DOHH2 (cell line): ENCODE results near the gene SNX3.
"Not testable (repeated sequence)": the region's sequence is repeated elsewhere in the genome, so short reads cannot be mapped to it uniquely, and the experiment has no call there.

Experiments
- H3F3A ChIP-seq: fragments of 200-600 bp; sonication (generic), shearing (Covaris generic); 2 replicates; pipeline ENCODE4 v1.6.0; 2016; ENCODE audit warnings: antibody characterized with exemption, mild to moderate bottlenecking; ENCODE audit not compliant: control insufficient read depth, insufficient read depth
- H3K27ac ChIP-seq: fragments of 200-600 bp; sonication (generic); 2 replicates; pipeline ENCODE4 v1.5.1; 2014; ENCODE audit warnings: low read depth, mild to moderate bottlenecking, low read length, moderate library complexity
- H3K27me3 ChIP-seq: fragments of 200-600 bp; sonication (generic); 2 replicates; pipeline ENCODE4 v1.6.1; 2014; ENCODE audit warnings: mild to moderate bottlenecking, low read length, mixed read lengths; ENCODE audit not compliant: control insufficient read depth
- H3K36me3 ChIP-seq: fragments of 200-600 bp; sonication (generic); 2 replicates; pipeline ENCODE4 v1.6.1; 2014; ENCODE audit warnings: mild to moderate bottlenecking, low read length, moderate library complexity, mixed read lengths; ENCODE audit not compliant: control insufficient read depth
- H3K4me1 ChIP-seq: fragments of 200-600 bp; sonication (generic); 2 replicates; pipeline ENCODE4 v1.6.1; 2014; ENCODE audit warnings: mild to moderate bottlenecking, low read length, mixed read lengths; ENCODE audit not compliant: control insufficient read depth
- H3K4me2 ChIP-seq: fragments of 200-600 bp; sonication (generic); 2 replicates; pipeline ENCODE4 v1.6.0; 2014; ENCODE audit warnings: mild to moderate bottlenecking, low read length, moderate library complexity
- H3K4me3 ChIP-seq: fragments of 200-600 bp; sonication (generic); 2 replicates; pipeline ENCODE4 v1.5.1; 2014; ENCODE audit warnings: mild to moderate bottlenecking, low read length, mixed read lengths
- H3K79me2 ChIP-seq: fragments of 200-600 bp; sonication (generic); 2 replicates; pipeline ENCODE4 v1.6.1; 2014; ENCODE audit warnings: mild to moderate bottlenecking, low read length, mixed read lengths; ENCODE audit not compliant: control insufficient read depth
- H3K9me2 ChIP-seq: fragments of 200-600 bp; sonication (generic); replicated peaks from 2 replicates; pipeline ENCODE4 v1.6.1; 2014; ENCODE audit warnings: mild to moderate bottlenecking, low read length, mixed read lengths; ENCODE audit not compliant: control insufficient read depth
- H3K9me3 ChIP-seq: fragments of 200-600 bp; sonication (generic); 2 replicates; pipeline ENCODE4 v1.6.1; 2014; ENCODE audit warnings: antibody characterized with exemption, low read length, mixed read lengths; ENCODE audit not compliant: control insufficient read depth, insufficient read depth
- H4K20me1 ChIP-seq: fragments of 200-600 bp; sonication (generic); 2 replicates; pipeline ENCODE4 v1.6.0; 2014; ENCODE audit warnings: low read depth, mild to moderate bottlenecking, antibody characterized with exemption, low read length, moderate library complexity; ENCODE audit not compliant: control insufficient read depth, insufficient read depth
- CTCF ChIP-seq: fragments of 200-600 bp; sonication (generic); IDR thresholded peaks from one replicate; pipeline ENCODE4 v1.5.1; 2014; ENCODE audit warnings: antibody characterized with exemption, mild to moderate bottlenecking, low read depth, low read length; ENCODE audit not compliant: poor library complexity, severe bottlenecking
- EZH2phosphoT487 ChIP-seq: fragments of 200-600 bp; sonication (generic); IDR thresholded peaks from 2 replicates; pipeline ENCODE4 v1.6.1; 2017; ENCODE audit warnings: borderline replicate concordance, mild to moderate bottlenecking, antibody characterized with exemption, low read length, moderate library complexity, mixed read lengths

SNX3 gene

DNA sequence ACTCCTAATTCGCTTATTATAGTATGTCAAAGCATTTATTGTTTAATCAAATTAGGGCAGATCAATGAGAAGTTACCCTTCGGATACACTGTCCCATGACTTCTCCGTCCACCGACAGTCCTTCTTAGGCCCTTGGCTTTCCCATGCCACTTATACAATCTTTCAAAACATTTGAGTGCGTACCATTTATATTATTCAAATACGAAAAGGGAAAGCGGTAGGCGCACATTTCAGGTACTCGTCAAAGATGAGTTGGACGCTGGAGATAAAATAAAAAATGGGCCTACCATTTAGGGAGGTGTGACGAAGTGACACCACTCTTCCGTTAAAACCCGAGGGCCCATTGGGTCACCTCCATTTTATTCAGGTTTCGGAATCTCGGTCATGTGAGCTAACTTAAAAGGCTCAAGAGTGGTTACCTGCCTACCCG lies 33.5 kb upstream of the SNX3 start:
- Histone ChIP-seq H4K20me1 (no peaks in the 10 kb centered on the region), H3K9me2 (no peaks in the 10 kb centered on the region), H3K27ac (peak overlapping the region; percentile 71)

DNA sequence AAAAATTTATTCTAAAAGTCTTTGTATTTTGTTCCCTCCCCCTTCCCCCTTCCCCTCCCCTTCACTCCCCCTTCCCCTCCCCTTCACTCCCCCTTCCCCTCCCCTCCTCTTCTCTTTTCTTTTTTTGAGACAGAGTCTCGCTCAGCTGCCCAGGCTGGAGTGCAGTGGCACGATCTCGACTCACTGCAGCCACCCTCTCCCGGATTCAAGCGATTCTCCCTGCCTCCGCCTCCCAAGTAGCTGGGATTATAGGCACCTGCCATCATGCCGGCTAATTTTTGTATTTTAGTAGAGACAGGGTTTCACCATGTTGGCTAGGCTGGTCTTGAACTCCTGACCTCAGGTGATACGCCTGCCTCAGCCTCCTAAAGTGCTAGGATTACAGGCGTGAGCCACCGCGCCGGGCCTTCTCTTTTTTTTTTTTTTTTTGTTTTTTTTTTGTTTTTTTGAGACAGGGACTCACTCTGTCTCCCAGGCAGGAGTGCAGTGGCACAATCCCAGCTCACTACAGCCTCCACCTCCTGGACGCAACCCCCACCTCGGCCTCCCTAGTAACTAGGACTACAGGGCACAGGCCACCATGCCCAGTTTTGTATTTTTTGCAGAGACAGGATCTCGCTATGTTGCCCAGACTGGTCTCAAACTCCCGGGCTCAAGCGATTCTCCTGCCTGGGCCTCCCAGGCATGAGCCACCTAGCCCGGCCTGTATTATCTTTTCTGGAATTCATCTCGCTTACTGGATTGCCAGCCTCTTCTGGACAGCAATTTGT lies 32.9 kb upstream of the SNX3 start:
- no peaks in the 10 kb centered on the region for H3K9me2 ChIP-seq
- H3K27ac ChIP-seq: peak overlapping the region; percentile 71; the same call in 1 of the 2 replicates
- H3K27me3 ChIP-seq: no peaks in the 10 kb centered on the region
- H3K4me2 ChIP-seq: peak overlapping the region; percentile 87
- no peak for TF ChIP-seq EZH2phosphoT487
- no peak for TF ChIP-seq CTCF
- H3K4me3 ChIP-seq: peak overlapping the region; percentile 85
- peaks cover 28% of the 10 kb centered on the region for H3K79me2 ChIP-seq
- H3K9me3 ChIP-seq: no peaks in the 10 kb centered on the region
- H3K36me3 ChIP-seq: peaks cover 7% of the 10 kb centered on the region; the same call in 1 of the 2 replicates
- H3F3A ChIP-seq: peaks cover 15% of the 10 kb centered on the region
- H3K4me1 ChIP-seq: peaks cover 19% of the 10 kb centered on the region
- no peaks in the 10 kb centered on the region for H4K20me1 ChIP-seq

More for the DNA sequence above, 33.5 kb upstream of the SNX3 start:
- Histone ChIP-seq H3K27me3 (no peaks in the 10 kb centered on the region), H3K79me2 (peaks cover 28% of the 10 kb centered on the region), H3F3A (peaks cover 15% of the 10 kb centered on the region), H3K36me3 (peaks cover 7% of the 10 kb centered on the region; the same call in 1 of the 2 replicates), H3K4me3 (peak overlapping the region; percentile 85), H3K4me1 (peaks cover 19% of the 10 kb centered on the region), H3K4me2 (peak overlapping the region; percentile 87), H3K9me3 (no peaks in the 10 kb centered on the region)
- TF ChIP-seq CTCF: no peak
- no peak for TF ChIP-seq EZH2phosphoT487

DNA sequence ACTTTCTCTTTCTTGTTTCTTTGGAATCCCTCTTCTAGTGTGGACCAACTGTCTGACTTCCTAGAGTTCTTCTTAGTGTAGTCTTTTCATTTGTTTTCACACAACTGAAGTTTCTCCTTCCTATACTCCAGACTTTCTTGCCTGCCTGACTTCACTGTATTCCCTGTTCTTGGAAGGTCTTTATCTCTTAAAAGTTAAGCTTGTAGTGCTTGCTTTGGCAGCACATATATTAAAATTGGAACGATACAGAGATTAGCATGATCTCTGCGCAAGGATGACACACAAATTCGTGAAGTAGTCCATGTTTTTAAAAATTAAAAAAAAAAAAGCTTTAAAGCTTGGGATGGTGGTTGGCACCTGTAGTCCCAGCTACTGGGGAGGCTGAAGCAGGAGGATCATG lies 31.7 kb upstream of the SNX3 start:
- H3K79me2 ChIP-seq: peaks cover 28% of the 10 kb centered on the region
- peaks cover 19% of the 10 kb centered on the region for H3F3A ChIP-seq
- H4K20me1 ChIP-seq, H3K4me3 ChIP-seq, H3K4me2 ChIP-seq, H3K27ac ChIP-seq, H3K9me3 ChIP-seq, H3K27me3 ChIP-seq, H3K9me2 ChIP-seq, H3K36me3 ChIP-seq: not testable (repeated sequence)
- H3K4me1 ChIP-seq: peaks cover 22% of the 10 kb centered on the region

- TF ChIP-seq CTCF: no peak
- TF ChIP-seq EZH2phosphoT487: no peak
- no peaks in the 10 kb centered on the region for H3K9me2 ChIP-seq
- H3K79me2 ChIP-seq: peaks cover 16% of the 10 kb centered on the region
- H3K9me3 ChIP-seq: no peaks in the 10 kb centered on the region
- H3F3A ChIP-seq: peaks cover 17% of the 10 kb centered on the region
- no peak overlapping the region for H3K4me2 ChIP-seq
- no peaks in the 10 kb centered on the region for H3K27me3 ChIP-seq
- peaks cover 7% of the 10 kb centered on the region; the same call in 1 of the 2 replicates for H3K36me3 ChIP-seq
- H3K27ac ChIP-seq: no peak overlapping the region
- peaks cover 16% of the 10 kb centered on the region for H3K4me1 ChIP-seq
- H3K4me3 ChIP-seq: no peak overlapping the region
- H4K20me1 ChIP-seq: no peaks in the 10 kb centered on the region
Measured at GRCh38 chr6:108291091-108291490, 30.3 kb upstream of the SNX3 start.
